ENCODE data around the gene PLEK. TPM values are rescaled to one million over a fixed set of nuclear protein-coding genes. Genes with fewer than 3 reads are reported as not detected.
A peak's percentile ranks its signal among the peaks of the same experiment; 100 is the strongest.

The PLEK gene
- total and polyA plus RNA-seq, 2 of the 13 experiments (the other 11 are each of a cell fraction or from before 2014, with no cell fraction given), result not detected

DNA sequence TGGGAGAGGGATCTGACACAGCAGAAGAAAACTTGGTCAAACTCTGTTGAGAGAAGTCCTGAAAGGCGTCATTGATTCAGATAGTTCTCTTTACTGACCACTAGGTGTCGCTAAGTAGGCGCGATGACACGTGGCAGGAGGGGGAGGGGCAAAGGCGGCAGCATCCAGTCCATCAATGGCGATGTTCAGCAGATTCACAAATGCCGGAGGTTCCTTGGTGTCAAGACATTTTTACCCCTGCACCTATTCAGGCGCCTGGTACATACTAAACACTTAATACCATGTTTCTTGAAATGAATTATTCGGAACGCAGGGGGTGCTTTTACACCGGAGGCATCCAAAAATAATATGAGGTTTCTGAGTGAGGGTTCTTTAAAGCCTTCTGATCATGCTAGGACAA, 3.0 kb upstream of the PLEK start (continued):
- TF ChIP-seq ZNF562 (CRISPR knock-in tag; IDR thresholded peaks at IDR 0.05; ENCODE audit: borderline replicate concordance) (no peak), JDP2 (CRISPR knock-in tag; IDR thresholded peaks at IDR 0.05; ENCODE audit: borderline replicate concordance) (no peak), KMT2A (CRISPR knock-in tag; IDR thresholded peaks at IDR 0.05) (no peak), KAT2B (IDR thresholded peaks at IDR 0.05; ENCODE audit: borderline replicate concordance, low read depth, low read length) (no peak), TOPORS (CRISPR knock-in tag; IDR thresholded peaks at IDR 0.05) (no peak), KAT8 (CRISPR knock-in tag; IDR thresholded peaks at IDR 0.05) (no peak), SMC3 (IDR thresholded peaks at IDR 0.05; ENCODE audit: low read length) (peak; percentile 63), ZNF839 (CRISPR knock-in tag; IDR thresholded peaks at IDR 0.05; ENCODE audit: borderline replicate concordance) (no peak), MED1 (CRISPR knock-in tag; IDR thresholded peaks at IDR 0.05) (no peak)
- TF ChIP-seq, protein P1, sequence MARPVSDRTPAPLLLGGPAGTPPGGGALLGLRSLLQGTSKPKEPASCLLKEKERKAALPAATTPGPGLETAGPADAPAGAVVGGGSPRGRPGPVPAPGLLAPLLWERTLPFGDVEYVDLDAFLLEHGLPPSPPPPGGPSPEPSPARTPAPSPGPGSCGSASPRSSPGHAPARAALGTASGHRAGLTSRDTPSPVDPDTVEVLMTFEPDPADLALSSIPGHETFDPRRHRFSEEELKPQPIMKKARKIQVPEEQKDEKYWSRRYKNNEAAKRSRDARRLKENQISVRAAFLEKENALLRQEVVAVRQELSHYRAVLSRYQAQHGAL (CRISPR knock-in tag; IDR thresholded peaks at IDR 0.05; ENCODE audit: not compliant biosample characterization), result no peak
- TF ChIP-seq, protein P2, sequence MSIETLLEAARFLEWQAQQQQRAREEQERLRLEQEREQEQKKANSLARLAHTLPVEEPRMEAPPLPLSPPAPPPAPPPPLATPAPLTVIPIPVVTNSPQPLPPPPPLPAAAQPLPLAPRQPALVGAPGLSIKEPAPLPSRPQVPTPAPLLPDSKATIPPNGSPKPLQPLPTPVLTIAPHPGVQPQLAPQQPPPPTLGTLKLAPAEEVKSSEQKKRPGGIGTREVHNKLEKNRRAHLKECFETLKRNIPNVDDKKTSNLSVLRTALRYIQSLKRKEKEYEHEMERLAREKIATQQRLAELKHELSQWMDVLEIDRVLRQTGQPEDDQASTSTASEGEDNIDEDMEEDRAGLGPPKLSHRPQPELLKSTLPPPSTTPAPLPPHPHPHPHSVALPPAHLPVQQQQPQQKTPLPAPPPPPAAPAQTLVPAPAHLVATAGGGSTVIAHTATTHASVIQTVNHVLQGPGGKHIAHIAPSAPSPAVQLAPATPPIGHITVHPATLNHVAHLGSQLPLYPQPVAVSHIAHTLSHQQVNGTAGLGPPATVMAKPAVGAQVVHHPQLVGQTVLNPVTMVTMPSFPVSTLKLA (IDR thresholded peaks at IDR 0.05), result peak; percentile 26; the same call in 1 of the 2 replicates
- TF ChIP-seq, protein P3, sequence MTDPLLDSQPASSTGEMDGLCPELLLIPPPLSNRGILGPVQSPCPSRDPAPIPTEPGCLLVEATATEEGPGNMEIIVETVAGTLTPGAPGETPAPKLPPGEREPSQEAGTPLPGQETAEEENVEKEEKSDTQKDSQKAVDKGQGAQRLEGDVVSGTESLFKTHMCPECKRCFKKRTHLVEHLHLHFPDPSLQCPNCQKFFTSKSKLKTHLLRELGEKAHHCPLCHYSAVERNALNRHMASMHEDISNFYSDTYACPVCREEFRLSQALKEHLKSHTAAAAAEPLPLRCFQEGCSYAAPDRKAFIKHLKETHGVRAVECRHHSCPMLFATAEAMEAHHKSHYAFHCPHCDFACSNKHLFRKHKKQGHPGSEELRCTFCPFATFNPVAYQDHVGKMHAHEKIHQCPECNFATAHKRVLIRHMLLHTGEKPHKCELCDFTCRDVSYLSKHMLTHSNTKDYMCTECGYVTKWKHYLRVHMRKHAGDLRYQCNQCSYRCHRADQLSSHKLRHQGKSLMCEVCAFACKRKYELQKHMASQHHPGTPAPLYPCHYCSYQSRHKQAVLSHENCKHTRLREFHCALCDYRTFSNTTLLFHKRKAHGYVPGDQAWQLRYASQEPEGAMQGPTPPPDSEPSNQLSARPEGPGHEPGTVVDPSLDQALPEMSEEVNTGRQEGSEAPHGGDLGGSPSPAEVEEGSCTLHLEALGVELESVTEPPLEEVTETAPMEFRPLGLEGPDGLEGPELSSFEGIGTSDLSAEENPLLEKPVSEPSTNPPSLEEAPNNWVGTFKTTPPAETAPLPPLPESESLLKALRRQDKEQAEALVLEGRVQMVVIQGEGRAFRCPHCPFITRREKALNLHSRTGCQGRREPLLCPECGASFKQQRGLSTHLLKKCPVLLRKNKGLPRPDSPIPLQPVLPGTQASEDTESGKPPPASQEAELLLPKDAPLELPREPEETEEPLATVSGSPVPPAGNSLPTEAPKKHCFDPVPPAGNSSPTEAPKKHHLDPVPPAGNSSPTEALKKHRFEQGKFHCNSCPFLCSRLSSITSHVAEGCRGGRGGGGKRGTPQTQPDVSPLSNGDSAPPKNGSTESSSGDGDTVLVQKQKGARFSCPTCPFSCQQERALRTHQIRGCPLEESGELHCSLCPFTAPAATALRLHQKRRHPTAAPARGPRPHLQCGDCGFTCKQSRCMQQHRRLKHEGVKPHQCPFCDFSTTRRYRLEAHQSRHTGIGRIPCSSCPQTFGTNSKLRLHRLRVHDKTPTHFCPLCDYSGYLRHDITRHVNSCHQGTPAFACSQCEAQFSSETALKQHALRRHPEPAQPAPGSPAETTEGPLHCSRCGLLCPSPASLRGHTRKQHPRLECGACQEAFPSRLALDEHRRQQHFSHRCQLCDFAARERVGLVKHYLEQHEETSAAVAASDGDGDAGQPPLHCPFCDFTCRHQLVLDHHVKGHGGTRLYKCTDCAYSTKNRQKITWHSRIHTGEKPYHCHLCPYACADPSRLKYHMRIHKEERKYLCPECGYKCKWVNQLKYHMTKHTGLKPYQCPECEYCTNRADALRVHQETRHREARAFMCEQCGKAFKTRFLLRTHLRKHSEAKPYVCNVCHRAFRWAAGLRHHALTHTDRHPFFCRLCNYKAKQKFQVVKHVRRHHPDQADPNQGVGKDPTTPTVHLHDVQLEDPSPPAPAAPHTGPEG (CRISPR knock-in tag; IDR thresholded peaks at IDR 0.05), result no peak
- TF ChIP-seq, protein P4, sequence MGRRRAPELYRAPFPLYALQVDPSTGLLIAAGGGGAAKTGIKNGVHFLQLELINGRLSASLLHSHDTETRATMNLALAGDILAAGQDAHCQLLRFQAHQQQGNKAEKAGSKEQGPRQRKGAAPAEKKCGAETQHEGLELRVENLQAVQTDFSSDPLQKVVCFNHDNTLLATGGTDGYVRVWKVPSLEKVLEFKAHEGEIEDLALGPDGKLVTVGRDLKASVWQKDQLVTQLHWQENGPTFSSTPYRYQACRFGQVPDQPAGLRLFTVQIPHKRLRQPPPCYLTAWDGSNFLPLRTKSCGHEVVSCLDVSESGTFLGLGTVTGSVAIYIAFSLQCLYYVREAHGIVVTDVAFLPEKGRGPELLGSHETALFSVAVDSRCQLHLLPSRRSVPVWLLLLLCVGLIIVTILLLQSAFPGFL (CRISPR knock-in tag; IDR thresholded peaks at IDR 0.05), result no peak
- TF ChIP-seq, protein P5, sequence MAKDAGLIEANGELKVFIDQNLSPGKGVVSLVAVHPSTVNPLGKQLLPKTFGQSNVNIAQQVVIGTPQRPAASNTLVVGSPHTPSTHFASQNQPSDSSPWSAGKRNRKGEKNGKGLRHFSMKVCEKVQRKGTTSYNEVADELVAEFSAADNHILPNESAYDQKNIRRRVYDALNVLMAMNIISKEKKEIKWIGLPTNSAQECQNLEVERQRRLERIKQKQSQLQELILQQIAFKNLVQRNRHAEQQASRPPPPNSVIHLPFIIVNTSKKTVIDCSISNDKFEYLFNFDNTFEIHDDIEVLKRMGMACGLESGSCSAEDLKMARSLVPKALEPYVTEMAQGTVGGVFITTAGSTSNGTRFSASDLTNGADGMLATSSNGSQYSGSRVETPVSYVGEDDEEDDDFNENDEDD (CRISPR knock-in tag; IDR thresholded peaks at IDR 0.05; ENCODE audit: borderline replicate concordance), result peak; percentile 89; the same call in 1 of the 2 replicates
- TF ChIP-seq, protein P6, sequence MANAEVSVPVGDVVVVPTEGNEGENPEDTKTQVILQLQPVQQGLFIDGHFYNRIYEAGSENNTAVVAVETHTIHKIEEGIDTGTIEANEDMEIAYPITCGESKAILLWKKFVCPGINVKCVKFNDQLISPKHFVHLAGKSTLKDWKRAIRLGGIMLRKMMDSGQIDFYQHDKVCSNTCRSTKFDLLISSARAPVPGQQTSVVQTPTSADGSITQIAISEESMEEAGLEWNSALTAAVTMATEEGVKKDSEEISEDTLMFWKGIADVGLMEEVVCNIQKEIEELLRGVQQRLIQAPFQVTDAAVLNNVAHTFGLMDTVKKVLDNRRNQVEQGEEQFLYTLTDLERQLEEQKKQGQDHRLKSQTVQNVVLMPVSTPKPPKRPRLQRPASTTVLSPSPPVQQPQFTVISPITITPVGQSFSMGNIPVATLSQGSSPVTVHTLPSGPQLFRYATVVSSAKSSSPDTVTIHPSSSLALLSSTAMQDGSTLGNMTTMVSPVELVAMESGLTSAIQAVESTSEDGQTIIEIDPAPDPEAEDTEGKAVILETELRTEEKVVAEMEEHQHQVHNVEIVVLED (CRISPR knock-in tag; IDR thresholded peaks at IDR 0.05; ENCODE audit: borderline replicate concordance), result no peak

All from HepG2 (cell line).